ENCODE data around the gene PPP1R16B.
A peak's percentile ranks its signal among the peaks of the same experiment; 100 is the strongest.
"Not testable (repeated sequence)": the region's sequence is repeated elsewhere in the genome, so short reads cannot be mapped to it uniquely, and the experiment has no call there.

Gene PPP1R16B

GRCh38 chr20:38945012-38945411 is 139.5 kb downstream of the PPP1R16B start:
- no peak for TF ChIP-seq PAX5 (IDR thresholded peaks at IDR 0.05; ENCODE audit: insufficient read depth, low read length, severe bottlenecking)
- no peak for TF ChIP-seq TAF1 (IDR thresholded peaks at IDR 0.05; ENCODE audit: low read depth, low read length)
- no peak for TF ChIP-seq POLR2AphosphoS5 (IDR thresholded peaks at IDR 0.05; ENCODE audit: low read depth, low read length)
- no peak for TF ChIP-seq POU2F2 (IDR thresholded peaks at IDR 0.05; ENCODE audit: low read depth, low read length)
- TF ChIP-seq POLR2A (IDR thresholded peaks at IDR 0.05; ENCODE audit: low read depth, low read length) = no peak
- TF ChIP-seq SPI1 (IDR thresholded peaks at IDR 0.05; ENCODE audit: low read depth, low read length) = no peak

GRCh38 chr20:38946836-38947235 is 141.3 kb downstream of the PPP1R16B start:
- DNase-seq (ENCODE audit: insufficient read length, low spot score) (no peak), FAIRE-seq (no peak)
- TF ChIP-seq SPI1 (IDR thresholded peaks at IDR 0.05; ENCODE audit: low read depth, low read length) = no peak
- no peak for TF ChIP-seq TAF1 (IDR thresholded peaks at IDR 0.05; ENCODE audit: low read depth, low read length)
- TF ChIP-seq POLR2AphosphoS5 (IDR thresholded peaks at IDR 0.05; ENCODE audit: low read depth, low read length) = no peak
- no peak for TF ChIP-seq POLR2A (IDR thresholded peaks at IDR 0.05; ENCODE audit: low read depth, low read length)
- TF ChIP-seq PAX5 (IDR thresholded peaks at IDR 0.05; ENCODE audit: insufficient read depth, low read length, severe bottlenecking) = no peak
- no peak for TF ChIP-seq POU2F2 (IDR thresholded peaks at IDR 0.05; ENCODE audit: low read depth, low read length)

More at GRCh38 chr20:38945012-38945411, 139.5 kb downstream of the PPP1R16B start:
- no peak for FAIRE-seq
- no peak for DNase-seq (ENCODE audit: insufficient read length, low spot score)

GRCh38 chr20:38947931-38948362 is 142.4 kb downstream of the PPP1R16B start:
- TF ChIP-seq POU2F2 (IDR thresholded peaks at IDR 0.05; ENCODE audit: low read depth, low read length) = no peak
- no peak for TF ChIP-seq SPI1 (IDR thresholded peaks at IDR 0.05; ENCODE audit: low read depth, low read length)
- no peak for TF ChIP-seq POLR2A (IDR thresholded peaks at IDR 0.05; ENCODE audit: low read depth, low read length)
- TF ChIP-seq TAF1 (IDR thresholded peaks at IDR 0.05; ENCODE audit: low read depth, low read length) = no peak
- TF ChIP-seq POLR2AphosphoS5 (IDR thresholded peaks at IDR 0.05; ENCODE audit: low read depth, low read length) = no peak
- TF ChIP-seq PAX5 (IDR thresholded peaks at IDR 0.05; ENCODE audit: insufficient read depth, low read length, severe bottlenecking) = no peak
- FAIRE-seq = no peak

GRCh38 chr20:38950254-38950653 is 144.8 kb downstream of the PPP1R16B start:
- FAIRE-seq (no peak), DNase-seq (ENCODE audit: insufficient read length, low spot score) (no peak)
- TF ChIP-seq POLR2A (IDR thresholded peaks at IDR 0.05; ENCODE audit: low read depth, low read length) (no peak), SPI1 (IDR thresholded peaks at IDR 0.05; ENCODE audit: low read depth, low read length) (no peak), TAF1 (IDR thresholded peaks at IDR 0.05; ENCODE audit: low read depth, low read length) (no peak), PAX5 (IDR thresholded peaks at IDR 0.05; ENCODE audit: insufficient read depth, low read length, severe bottlenecking) (no peak), POU2F2 (IDR thresholded peaks at IDR 0.05; ENCODE audit: low read depth, low read length) (no peak), POLR2AphosphoS5 (IDR thresholded peaks at IDR 0.05; ENCODE audit: low read depth, low read length) (no peak)

More at GRCh38 chr20:38947931-38948362, 142.4 kb downstream of the PPP1R16B start:
- no peak for DNase-seq (ENCODE audit: insufficient read length, low spot score)

GRCh38 chr20:38951611-38952010 is 146.1 kb downstream of the PPP1R16B start:
- DNase-seq (ENCODE audit: insufficient read length, low spot score) = no peak
- no peak for FAIRE-seq
- TF ChIP-seq SPI1 (IDR thresholded peaks at IDR 0.05; ENCODE audit: low read depth, low read length) (no peak), TAF1 (IDR thresholded peaks at IDR 0.05; ENCODE audit: low read depth, low read length) (no peak)

- no peak for TF ChIP-seq POU2F2 (IDR thresholded peaks at IDR 0.05; ENCODE audit: low read depth, low read length)
- TF ChIP-seq POLR2A (IDR thresholded peaks at IDR 0.05; ENCODE audit: low read depth, low read length) = no peak
- no peak for FAIRE-seq
Observed at GRCh38 chr20:38952153-38952552, 146.7 kb downstream of the PPP1R16B start.

GRCh38 chr20:38953630-38954340 is 148.3 kb downstream of the PPP1R16B start:
- no peak for TF ChIP-seq PAX5 (IDR thresholded peaks at IDR 0.05; ENCODE audit: insufficient read depth, low read length, severe bottlenecking)
- no peak for TF ChIP-seq POU2F2 (IDR thresholded peaks at IDR 0.05; ENCODE audit: low read depth, low read length)
- TF ChIP-seq TAF1 (IDR thresholded peaks at IDR 0.05; ENCODE audit: low read depth, low read length) = no peak
- TF ChIP-seq SPI1 (IDR thresholded peaks at IDR 0.05; ENCODE audit: low read depth, low read length) = no peak
- TF ChIP-seq POLR2A (IDR thresholded peaks at IDR 0.05; ENCODE audit: low read depth, low read length) = no peak
- no peak for TF ChIP-seq POLR2AphosphoS5 (IDR thresholded peaks at IDR 0.05; ENCODE audit: low read depth, low read length)
- FAIRE-seq = no peak
- DNase-seq (ENCODE audit: insufficient read length, low spot score) = no peak

More at GRCh38 chr20:38952153-38952552, 146.7 kb downstream of the PPP1R16B start:
- DNase-seq (ENCODE audit: insufficient read length, low spot score) = no peak

GRCh38 chr20:38957235-38957876 is 151.9 kb downstream of the PPP1R16B start:
- FAIRE-seq = no peak

GRCh38 chr20:38957915-38958485 is 152.5 kb downstream of the PPP1R16B start:
- TF ChIP-seq PAX5 (IDR thresholded peaks at IDR 0.05; ENCODE audit: insufficient read depth, low read length, severe bottlenecking) (no peak), SPI1 (IDR thresholded peaks at IDR 0.05; ENCODE audit: low read depth, low read length) (no peak), POLR2AphosphoS5 (IDR thresholded peaks at IDR 0.05; ENCODE audit: low read depth, low read length) (no peak), POLR2A (IDR thresholded peaks at IDR 0.05; ENCODE audit: low read depth, low read length) (no peak), TAF1 (IDR thresholded peaks at IDR 0.05; ENCODE audit: low read depth, low read length) (no peak), POU2F2 (IDR thresholded peaks at IDR 0.05; ENCODE audit: low read depth, low read length) (no peak)
- DNase-seq (ENCODE audit: insufficient read length, low spot score) (no peak), FAIRE-seq (no peak)

More at GRCh38 chr20:38957235-38957876, 151.9 kb downstream of the PPP1R16B start:
- DNase-seq (ENCODE audit: insufficient read length, low spot score) = no peak
- TF ChIP-seq SPI1 (IDR thresholded peaks at IDR 0.05; ENCODE audit: low read depth, low read length) = no peak
- TF ChIP-seq POLR2AphosphoS5 (IDR thresholded peaks at IDR 0.05; ENCODE audit: low read depth, low read length) = no peak
- no peak for TF ChIP-seq TAF1 (IDR thresholded peaks at IDR 0.05; ENCODE audit: low read depth, low read length)
- TF ChIP-seq PAX5 (IDR thresholded peaks at IDR 0.05; ENCODE audit: insufficient read depth, low read length, severe bottlenecking) = no peak
- no peak for TF ChIP-seq POLR2A (IDR thresholded peaks at IDR 0.05; ENCODE audit: low read depth, low read length)
- no peak for TF ChIP-seq POU2F2 (IDR thresholded peaks at IDR 0.05; ENCODE audit: low read depth, low read length)

GRCh38 chr20:38960187-38960687 is 154.7 kb downstream of the PPP1R16B start:
- DNase-seq (ENCODE audit: insufficient read length, low spot score) = not testable (repeated sequence)
- FAIRE-seq = peak; percentile 84

Measured in GM12891 (cell line).